Ectodermal cell (in vitro differentiated cells): ENCODE data around the gene PGAP6.
A peak's percentile ranks its signal among the peaks of the same experiment; 100 is the strongest.

Source experiments
- H3K27ac ChIP-seq: 2 replicates; pipeline ENCODE4 v1.7.0; 2013; ENCODE audit warnings: mild to moderate bottlenecking, low read depth, low read length; ENCODE audit not compliant: insufficient read depth, poor library complexity, severe bottlenecking
- H3K27me3 ChIP-seq: 2 replicates; pipeline ENCODE4 v1.7.0; 2013; ENCODE audit warnings: mild to moderate bottlenecking, low read length; ENCODE audit not compliant: insufficient read depth, control insufficient read depth, poor library complexity, severe bottlenecking
- H3K36me3 ChIP-seq: one replicate; pipeline ENCODE4 v1.7.0; 2013; ENCODE audit warnings: low read length; ENCODE audit not compliant: control insufficient read depth, insufficient read depth
- H3K4me1 ChIP-seq: one replicate; pipeline ENCODE4 v1.7.0; 2013; ENCODE audit warnings: low read length; ENCODE audit not compliant: control insufficient read depth, insufficient read depth
- H3K4me3 ChIP-seq: 2 replicates; pipeline ENCODE4 v1.7.0; 2013; ENCODE audit warnings: low read depth, low read length, control low read depth; ENCODE audit not compliant: insufficient read depth
- H3K9me3 ChIP-seq: 2 replicates; pipeline ENCODE4 v1.7.0; 2013; ENCODE audit warnings: mild to moderate bottlenecking, low read length, moderate library complexity; ENCODE audit not compliant: control insufficient read depth
- WGBS, 2 experiments: methylation state at CpG; one replicate each; pipeline ENCODE4 v1.1.7; 2013; ENCODE audit warnings: missing lambda C conversion rate in 2 of 2; 5-methylcytosine and 5-hydroxymethylcytosine counted together

PGAP6 gene

GRCh38 chr16:372302-372983, 9.3 kb downstream of the PGAP6 start:
- Histone ChIP-seq H3K4me3 (no peak overlapping the region), H3K4me1 (peaks cover 10% of the 10 kb centered on the region), H3K27me3 (no peaks in the 10 kb centered on the region), H3K27ac (no peak overlapping the region), H3K9me3 (no peaks in the 10 kb centered on the region), H3K36me3 (peaks cover 17% of the 10 kb centered on the region)
- WGBS, 2 experiments: 94 to 95% methylated on average over 19 of the region's 19 CpGs

GRCh38 chr16:371515-372301, 10.1 kb downstream of the PGAP6 start:
- WGBS, 2 experiments: 95 to 96% methylated on average over 31 of the region's 31 CpGs
- no peak overlapping the region for H3K4me3 ChIP-seq
- H3K27me3 ChIP-seq: no peaks in the 10 kb centered on the region
- H3K27ac ChIP-seq: no peak overlapping the region
- H3K9me3 ChIP-seq: no peaks in the 10 kb centered on the region
- peaks cover 21% of the 10 kb centered on the region for H3K36me3 ChIP-seq
- peaks cover 10% of the 10 kb centered on the region for H3K4me1 ChIP-seq

GRCh38 chr16:370979-371514, 10.7 kb downstream of the PGAP6 start:
- peaks cover 10% of the 10 kb centered on the region for H3K4me1 ChIP-seq
- peaks cover 21% of the 10 kb centered on the region for H3K36me3 ChIP-seq
- H3K27me3 ChIP-seq: no peaks in the 10 kb centered on the region
- WGBS, 2 experiments: 83 to 84% methylated on average over 10 of the region's 10 CpGs
- no peak overlapping the region for H3K27ac ChIP-seq
- no peak overlapping the region for H3K4me3 ChIP-seq
- H3K9me3 ChIP-seq: no peaks in the 10 kb centered on the region

GRCh38 chr16:370443-370842, 11.3 kb downstream of the PGAP6 start, which contains the start of gene MRPL28:
TSS of gene MRPL28 (minus strand) at chr16:370538. CDS start at chr16:370218, 320 bp downstream.
- peaks cover 21% of the 10 kb centered on the region for H3K36me3 ChIP-seq
- WGBS, 2 experiments: 0% methylated on average over 29 of the region's 30 CpGs
- no peak within 1 kb of the TSS for H3K27ac ChIP-seq

GRCh38 chr16:369866-370436, 11.8 kb downstream of the PGAP6 start:
- no peak overlapping the region for H3K27ac ChIP-seq
- H3K4me1 ChIP-seq: peaks cover 10% of the 10 kb centered on the region
- H3K27me3 ChIP-seq: no peaks in the 10 kb centered on the region
- no peaks in the 10 kb centered on the region for H3K9me3 ChIP-seq
- H3K36me3 ChIP-seq: peaks cover 21% of the 10 kb centered on the region
- 18 to 22% methylated on average over 30 to 37 of the region's 44 CpGs for WGBS, 2 experiments
- peak overlapping the region; percentile 32 for H3K4me3 ChIP-seq

More at GRCh38 chr16:370443-370842, 11.3 kb downstream of the PGAP6 start, which contains the start of gene MRPL28:
- H3K4me3 ChIP-seq: peak within 1 kb of the TSS; percentile 32
- no peaks in the 10 kb centered on the region for H3K27me3 ChIP-seq
- H3K4me1 ChIP-seq: peaks cover 10% of the 10 kb centered on the region
- H3K9me3 ChIP-seq: no peaks in the 10 kb centered on the region

GRCh38 chr16:369275-369865, 12.4 kb downstream of the PGAP6 start:
- Histone ChIP-seq H3K27me3 (no peaks in the 10 kb centered on the region), H3K4me1 (peaks cover 10% of the 10 kb centered on the region), H3K36me3 (peaks cover 21% of the 10 kb centered on the region), H3K27ac (no peak overlapping the region), H3K9me3 (no peaks in the 10 kb centered on the region), H3K4me3 (peak overlapping the region; percentile 32)
- WGBS, 2 experiments: 89% methylated on average over 20 of the region's 20 CpGs

- H3K27me3 ChIP-seq: no peaks in the 10 kb centered on the region
- no peaks in the 10 kb centered on the region for H3K9me3 ChIP-seq
- peaks cover 10% of the 10 kb centered on the region for H3K4me1 ChIP-seq
- no peak overlapping the region for H3K4me3 ChIP-seq
- WGBS, 2 experiments: 94 to 95% methylated on average over 29 of the region's 29 CpGs
- no peak overlapping the region for H3K27ac ChIP-seq
- H3K36me3 ChIP-seq: peaks cover 21% of the 10 kb centered on the region
Measured at GRCh38 chr16:368388-369158, 13.2 kb downstream of the PGAP6 start.

- H3K27ac ChIP-seq: no peak overlapping the region
- peaks cover 10% of the 10 kb centered on the region for H3K4me1 ChIP-seq
- H3K4me3 ChIP-seq: no peak overlapping the region
- 96% methylated on average over 18 of the region's 18 CpGs for WGBS, 2 experiments
- no peaks in the 10 kb centered on the region for H3K9me3 ChIP-seq
- peaks cover 21% of the 10 kb centered on the region for H3K36me3 ChIP-seq
- H3K27me3 ChIP-seq: no peaks in the 10 kb centered on the region
Measured at GRCh38 chr16:367333-367903, 14.4 kb downstream of the PGAP6 start.

GRCh38 chr16:366476-366875, 15.3 kb downstream of the PGAP6 start:
- H3K4me1 ChIP-seq: peaks cover 10% of the 10 kb centered on the region
- no peak overlapping the region for H3K4me3 ChIP-seq
- no peaks in the 10 kb centered on the region for H3K27me3 ChIP-seq
- H3K9me3 ChIP-seq: no peaks in the 10 kb centered on the region
- H3K36me3 ChIP-seq: peaks cover 21% of the 10 kb centered on the region
- H3K27ac ChIP-seq: no peak overlapping the region
- WGBS, 2 experiments: 83 to 89% methylated on average over 10 of the region's 10 CpGs
